HL-60 (cell line): ENCODE results near the gene QRICH1.
A peak's percentile ranks its signal among the peaks of the same experiment; 100 is the strongest.

ENCODE experiments used
- GABPA ChIP-seq: IDR thresholded peaks from 2 replicates; pipeline ENCODE4 v1.6.1; 2012; ENCODE audit warnings: low read depth
- POLR2AphosphoS5 ChIP-seq: IDR thresholded peaks from 2 replicates; pipeline ENCODE4 v1.6.1; 2012; ENCODE audit warnings: low read depth
- SPI1 ChIP-seq: IDR thresholded peaks from 2 replicates; pipeline ENCODE4 v1.6.1; 2012; ENCODE audit warnings: low read depth, mild to moderate bottlenecking, borderline replicate concordance
- TF ChIP-seq, protein P1 (sequence below): IDR thresholded peaks from one replicate; pipeline ENCODE4 v1.5.1; 2011; ENCODE audit warnings: low read length, control low read depth, inconsistent platforms; ENCODE audit not compliant: insufficient read depth
- TF ChIP-seq, protein P2 (sequence below): IDR thresholded peaks from 2 replicates; pipeline ENCODE4 v1.6.1; 2012; ENCODE audit warnings: low read depth; ENCODE audit not compliant: insufficient replicate concordance

- TF ChIP-seq, protein P1, sequence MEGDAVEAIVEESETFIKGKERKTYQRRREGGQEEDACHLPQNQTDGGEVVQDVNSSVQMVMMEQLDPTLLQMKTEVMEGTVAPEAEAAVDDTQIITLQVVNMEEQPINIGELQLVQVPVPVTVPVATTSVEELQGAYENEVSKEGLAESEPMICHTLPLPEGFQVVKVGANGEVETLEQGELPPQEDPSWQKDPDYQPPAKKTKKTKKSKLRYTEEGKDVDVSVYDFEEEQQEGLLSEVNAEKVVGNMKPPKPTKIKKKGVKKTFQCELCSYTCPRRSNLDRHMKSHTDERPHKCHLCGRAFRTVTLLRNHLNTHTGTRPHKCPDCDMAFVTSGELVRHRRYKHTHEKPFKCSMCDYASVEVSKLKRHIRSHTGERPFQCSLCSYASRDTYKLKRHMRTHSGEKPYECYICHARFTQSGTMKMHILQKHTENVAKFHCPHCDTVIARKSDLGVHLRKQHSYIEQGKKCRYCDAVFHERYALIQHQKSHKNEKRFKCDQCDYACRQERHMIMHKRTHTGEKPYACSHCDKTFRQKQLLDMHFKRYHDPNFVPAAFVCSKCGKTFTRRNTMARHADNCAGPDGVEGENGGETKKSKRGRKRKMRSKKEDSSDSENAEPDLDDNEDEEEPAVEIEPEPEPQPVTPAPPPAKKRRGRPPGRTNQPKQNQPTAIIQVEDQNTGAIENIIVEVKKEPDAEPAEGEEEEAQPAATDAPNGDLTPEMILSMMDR = no peak
- TF ChIP-seq, protein P2, sequence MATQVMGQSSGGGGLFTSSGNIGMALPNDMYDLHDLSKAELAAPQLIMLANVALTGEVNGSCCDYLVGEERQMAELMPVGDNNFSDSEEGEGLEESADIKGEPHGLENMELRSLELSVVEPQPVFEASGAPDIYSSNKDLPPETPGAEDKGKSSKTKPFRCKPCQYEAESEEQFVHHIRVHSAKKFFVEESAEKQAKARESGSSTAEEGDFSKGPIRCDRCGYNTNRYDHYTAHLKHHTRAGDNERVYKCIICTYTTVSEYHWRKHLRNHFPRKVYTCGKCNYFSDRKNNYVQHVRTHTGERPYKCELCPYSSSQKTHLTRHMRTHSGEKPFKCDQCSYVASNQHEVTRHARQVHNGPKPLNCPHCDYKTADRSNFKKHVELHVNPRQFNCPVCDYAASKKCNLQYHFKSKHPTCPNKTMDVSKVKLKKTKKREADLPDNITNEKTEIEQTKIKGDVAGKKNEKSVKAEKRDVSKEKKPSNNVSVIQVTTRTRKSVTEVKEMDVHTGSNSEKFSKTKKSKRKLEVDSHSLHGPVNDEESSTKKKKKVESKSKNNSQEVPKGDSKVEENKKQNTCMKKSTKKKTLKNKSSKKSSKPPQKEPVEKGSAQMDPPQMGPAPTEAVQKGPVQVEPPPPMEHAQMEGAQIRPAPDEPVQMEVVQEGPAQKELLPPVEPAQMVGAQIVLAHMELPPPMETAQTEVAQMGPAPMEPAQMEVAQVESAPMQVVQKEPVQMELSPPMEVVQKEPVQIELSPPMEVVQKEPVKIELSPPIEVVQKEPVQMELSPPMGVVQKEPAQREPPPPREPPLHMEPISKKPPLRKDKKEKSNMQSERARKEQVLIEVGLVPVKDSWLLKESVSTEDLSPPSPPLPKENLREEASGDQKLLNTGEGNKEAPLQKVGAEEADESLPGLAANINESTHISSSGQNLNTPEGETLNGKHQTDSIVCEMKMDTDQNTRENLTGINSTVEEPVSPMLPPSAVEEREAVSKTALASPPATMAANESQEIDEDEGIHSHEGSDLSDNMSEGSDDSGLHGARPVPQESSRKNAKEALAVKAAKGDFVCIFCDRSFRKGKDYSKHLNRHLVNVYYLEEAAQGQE = peak; percentile 74
- TF ChIP-seq SPI1 = no peak; the same call in 1 of the 2 replicates
- no peak for TF ChIP-seq GABPA
- peak; percentile 100 for TF ChIP-seq POLR2AphosphoS5
Measured at GRCh38 chr3:49021213-49021812, 72.6 kb downstream of the QRICH1 start.
